IMR-90 (cell line): Measurements from ENCODE around the gene NKAIN2. TPM values are rescaled to one million over a fixed set of nuclear protein-coding genes. Genes with fewer than 3 reads are reported as not detected.

Experiments
- ATAC-seq: fragments of 200-7000 bp; cut with Tn5 transposase; 2 replicates; pipeline ENCODE4 v1.9.1; 2020; ENCODE audit warnings: low read depth, mild to moderate bottlenecking, moderate library complexity
- BruUV-seq: library from RNA; stranded (reverse); fragments of 400-500 nt; replicated peaks from 2 replicates; lab custom pipeline; 2021; lab: Mats Ljungman, UMichigan
- CTCF ChIA-PET: fragments of 300-600 bp; formaldehyde crosslinking; extraction: SDS; loops from one replicate; lab custom pipeline; 2021; ENCODE audit warnings: antibody characterized with exemption; lab: Yijun Ruan, JAX
- POLR2A ChIA-PET: fragments of 300-600 bp; sonication (Branson Sonifier 250); formaldehyde crosslinking; loops from one replicate; lab custom pipeline; 2022; ENCODE audit warnings: antibody characterized with exemption; ENCODE audit not compliant: unreplicated experiment; lab: Charles Lee
- DNase-seq: peaks from one replicate; pipeline ENCODE4 v3.0.0; 2013
- H2AFZ ChIP-seq: replicated peaks from 2 replicates; pipeline ENCODE3; 2013; ENCODE audit warnings: low read length, mild to moderate bottlenecking; ENCODE audit not compliant: poor library complexity
- H2AK5ac ChIP-seq: 2 replicates; pipeline ENCODE4 v1.6.1; 2013; ENCODE audit warnings: low read depth, low read length, inconsistent platforms
- H2AK9ac ChIP-seq: replicated peaks from 2 replicates; pipeline ENCODE3; 2013; ENCODE audit warnings: mild to moderate bottlenecking, low read depth, low read length, moderate library complexity; ENCODE audit not compliant: poor library complexity
- H2BK120ac ChIP-seq: 2 replicates; pipeline ENCODE4 v1.6.1; 2013; ENCODE audit warnings: low read depth, low read length, inconsistent platforms
- H2BK15ac ChIP-seq: 3 replicates; pipeline ENCODE4 v1.6.1; 2013; ENCODE audit warnings: low read depth, low read length, inconsistent platforms
- H2BK20ac ChIP-seq: 2 replicates; pipeline ENCODE4 v1.6.1; 2013; ENCODE audit warnings: low read depth, mild to moderate bottlenecking, inconsistent platforms, low read length, moderate library complexity
- H2BK5ac ChIP-seq: 2 replicates; pipeline ENCODE4 v1.6.1; 2013; ENCODE audit warnings: mild to moderate bottlenecking, low read depth, low read length, inconsistent platforms; ENCODE audit not compliant: poor library complexity, severe bottlenecking
- H3K14ac ChIP-seq: replicated peaks from 2 replicates; pipeline ENCODE4 v1.6.1; 2013; ENCODE audit warnings: low read depth, low read length, inconsistent platforms
- H3K18ac ChIP-seq: 2 replicates; pipeline ENCODE4 v1.6.1; 2013; ENCODE audit warnings: low read depth, low read length, control low read depth
- H3K23ac ChIP-seq: 2 replicates; pipeline ENCODE4 v1.6.1; 2013; ENCODE audit warnings: low read depth, low read length, inconsistent platforms
- H3K27ac ChIP-seq: 2 replicates; pipeline ENCODE4 v1.5.1; 2013; ENCODE audit warnings: mild to moderate bottlenecking, control low read depth, low read length; ENCODE audit not compliant: insufficient read depth
- H3K27me3 ChIP-seq: 2 replicates; pipeline ENCODE4 v1.6.1; 2013; ENCODE audit warnings: low read length; ENCODE audit not compliant: control insufficient read depth, insufficient read depth
- H3K36me3 ChIP-seq: 2 replicates; pipeline ENCODE4 v1.6.1; 2013; ENCODE audit warnings: low read length, mixed read lengths; ENCODE audit not compliant: control insufficient read depth, insufficient read depth
- H3K4ac ChIP-seq: 2 replicates; pipeline ENCODE4 v1.6.1; 2013; ENCODE audit warnings: low read depth, low read length, inconsistent platforms
- H3K4me1 ChIP-seq: 2 replicates; pipeline ENCODE4 v1.6.1; 2013; ENCODE audit warnings: low read length, mixed read lengths; ENCODE audit not compliant: control insufficient read depth, insufficient read depth
- H3K4me2 ChIP-seq: 2 replicates; pipeline ENCODE4 v1.6.1; 2013; ENCODE audit warnings: low read depth, mild to moderate bottlenecking, control low read depth, low read length, moderate library complexity
- H3K4me3 ChIP-seq: 2 replicates; pipeline ENCODE4 v1.5.1; 2013; ENCODE audit warnings: low read depth, mild to moderate bottlenecking, control low read depth, low read length, moderate library complexity; ENCODE audit not compliant: insufficient read depth
- H3K56ac ChIP-seq: 2 replicates; pipeline ENCODE4 v1.6.1; 2013; ENCODE audit warnings: low read length, inconsistent platforms; ENCODE audit not compliant: insufficient read depth; ENCODE audit errors: extremely low read depth
- H3K79me1 ChIP-seq, 2 experiments: 2 replicates each; pipeline ENCODE4 v1.6.1; 2013; ENCODE audit warnings: low read length in 2 of 2, inconsistent platforms in 1 of 2, low read depth in 1 of 2
- H3K9ac ChIP-seq: 2 replicates; pipeline ENCODE4 v1.6.1; 2013; ENCODE audit warnings: low read depth, low read length, control low read depth
- H3K9me1 ChIP-seq: 2 replicates; pipeline ENCODE4 v1.6.1; 2013; ENCODE audit warnings: low read length, inconsistent platforms; ENCODE audit not compliant: insufficient read depth
- H3K9me3 ChIP-seq: 2 replicates; pipeline ENCODE4 v1.6.1; 2013; ENCODE audit warnings: low read length; ENCODE audit not compliant: control insufficient read depth, insufficient read depth
- H4K20me1 ChIP-seq: 2 replicates; pipeline ENCODE4 v1.6.1; 2013; ENCODE audit warnings: low read length, inconsistent platforms; ENCODE audit not compliant: insufficient read depth
- H4K5ac ChIP-seq: 2 replicates; pipeline ENCODE4 v1.6.1; 2013; ENCODE audit warnings: mild to moderate bottlenecking, low read depth, low read length, control low read depth
- H4K8ac ChIP-seq, 2 experiments: 2 replicates each; pipeline ENCODE4 v1.6.1; 2013; ENCODE audit warnings: low read depth in 2 of 2, low read length in 2 of 2, control low read depth in 1 of 2, inconsistent platforms in 1 of 2
- H4K91ac ChIP-seq: 2 replicates; pipeline ENCODE4 v1.6.1; 2013; ENCODE audit warnings: low read depth, low read length, inconsistent platforms; ENCODE audit not compliant: insufficient read depth
- WGBS, 2 experiments: methylation state at CpG; one replicate each; pipeline versions ENCODE4 v1.1.5 to v1.1.7; 2013; ENCODE audit warnings: missing lambda C conversion rate in 2 of 2; ENCODE audit not compliant: insufficient read length in 1 of 2; ENCODE audit errors: extremely low coverage in 2 of 2; 5-methylcytosine and 5-hydroxymethylcytosine counted together
- dilution Hi-C: fragments of 300-500 bp; cut with HindIII; formaldehyde crosslinking; loops from one replicate; pipeline ENCODE4 v1.14.3; 2018; ENCODE audit warnings: low sequenced_read_pairs; ENCODE audit not compliant: unreplicated experiment
- in situ Hi-C: fragments of 300-500 bp; cut with MboI; formaldehyde crosslinking; loops from 3 replicates; pipeline ENCODE4 v1.14.3; 2019; ENCODE audit warnings: low sequenced_read_pairs, inconsistent platforms, mixed read lengths
- intact Hi-C: fragments of 100-400 bp; cut with micrococcal nuclease; formaldehyde crosslinking; loops from 2 replicates; pipeline ENCODE4 v1.10.0; 2022
- polyA plus RNA-seq, 3 experiments: library from polyadenylated mRNA; depleted of rRNA; stranded (reverse); fragments of >200 nt; gene quantifications; 2 replicates each; pipeline ENCODE4 v1.2.3, GENCODE V29; 2012; ENCODE audit warnings: low replicate concordance in 1 of 3
- total RNA-seq: library from RNA; depleted of rRNA; stranded (reverse); fragments of >200 nt; gene quantifications from 2 replicates; pipeline ENCODE4 v1.2.3, GENCODE V29; 2012
- TF ChIP-seq, protein P1 (sequence below): fragments of 150-350 bp; IDR thresholded peaks from 2 replicates; pipeline ENCODE4 v1.6.1; 2016; ENCODE audit warnings: low read depth, mild to moderate bottlenecking, low read length, moderate library complexity, borderline replicate concordance

The NKAIN2 gene
- total and polyA plus RNA-seq, 2 of the 4 experiments (the other 2 are of a cell fraction): not detected

DNA sequence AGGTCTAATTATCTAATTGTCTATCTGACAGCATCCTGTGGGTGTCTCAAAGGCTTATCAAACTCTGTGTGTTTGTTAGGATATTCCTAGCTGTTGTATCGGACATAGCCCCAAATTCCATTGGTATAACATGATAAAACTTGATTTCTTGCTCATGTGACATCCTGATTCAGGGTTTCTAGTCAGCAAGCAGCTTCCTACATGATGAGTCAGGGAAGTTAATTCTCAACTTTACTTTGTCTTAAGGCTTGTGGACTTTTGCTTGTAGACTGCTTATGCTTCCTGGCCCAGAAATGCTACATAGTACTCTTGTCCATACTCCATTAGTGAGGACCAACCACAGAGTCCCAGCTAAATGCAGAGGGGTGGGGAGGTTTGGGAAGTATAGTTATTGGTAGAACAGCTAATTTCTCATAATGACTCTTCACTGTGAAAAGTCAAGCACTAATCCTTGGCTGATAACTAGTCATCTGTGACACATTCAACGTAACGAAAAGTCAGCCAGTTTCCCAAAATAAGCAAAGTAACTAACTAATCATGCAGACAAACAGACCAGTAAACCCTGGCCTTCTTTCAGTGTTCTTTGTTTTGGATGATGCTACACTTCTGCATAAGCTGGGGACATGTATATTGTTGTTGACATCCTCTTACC, 25.8 kb downstream of the NKAIN2 start:
- Histone ChIP-seq H4K91ac (no peak overlapping the region), H3K4me3 (no peak overlapping the region), H3K4ac (no peak overlapping the region), H4K5ac (no peak overlapping the region), H3K4me2 (no peak overlapping the region), H3K27ac (no peak overlapping the region), H3K4me1 (no peaks in the 10 kb centered on the region), H2AK9ac (no peak overlapping the region), H4K20me1 (no peaks in the 10 kb centered on the region), H3K23ac (no peak overlapping the region), H3K9me3 (no peaks in the 10 kb centered on the region), H3K14ac (no peak overlapping the region), H4K8ac (no peak overlapping the region), H3K79me1 (no peaks in the 10 kb centered on the region), H2AK5ac (no peak overlapping the region), H3K56ac (no peak overlapping the region), H3K36me3 (no peaks in the 10 kb centered on the region), H2BK120ac (no peak overlapping the region), H2BK15ac (no peak overlapping the region), H3K18ac (no peak overlapping the region), H3K27me3 (no peaks in the 10 kb centered on the region), H2BK20ac (no peak overlapping the region), H3K9me1 (no peaks in the 10 kb centered on the region), H2BK5ac (no peak overlapping the region), H3K9ac (no peak overlapping the region), H2AFZ (no peak overlapping the region)
- CTCF ChIA-PET: no interaction called here
- no CpG with 5 or more reads among the region's 3 CpGs for WGBS, 2 experiments
- POLR2A ChIA-PET: no interaction called here
- ATAC-seq (no peak), DNase-seq (peak; percentile 19)
- in situ Hi-C loops (no loop called here), dilution Hi-C loops (no loop called here), intact Hi-C loops (no loop called here)
- BruUV-seq: no TSS peak
- TF ChIP-seq, protein P1, sequence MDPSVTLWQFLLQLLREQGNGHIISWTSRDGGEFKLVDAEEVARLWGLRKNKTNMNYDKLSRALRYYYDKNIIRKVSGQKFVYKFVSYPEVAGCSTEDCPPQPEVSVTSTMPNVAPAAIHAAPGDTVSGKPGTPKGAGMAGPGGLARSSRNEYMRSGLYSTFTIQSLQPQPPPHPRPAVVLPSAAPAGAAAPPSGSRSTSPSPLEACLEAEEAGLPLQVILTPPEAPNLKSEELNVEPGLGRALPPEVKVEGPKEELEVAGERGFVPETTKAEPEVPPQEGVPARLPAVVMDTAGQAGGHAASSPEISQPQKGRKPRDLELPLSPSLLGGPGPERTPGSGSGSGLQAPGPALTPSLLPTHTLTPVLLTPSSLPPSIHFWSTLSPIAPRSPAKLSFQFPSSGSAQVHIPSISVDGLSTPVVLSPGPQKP: no peak
